GM23338 (cell line): ENCODE measurements around the gene PHC2.

Experiments
- CREB1 ChIP-seq: fragments of 250-450 bp; sonication (Bioruptor Pico); IDR thresholded peaks from 2 replicates; pipeline ENCODE4 v1.5.0; 2020; ENCODE audit warnings: low read depth, mild to moderate bottlenecking, moderate library complexity
- CTCF ChIP-seq, 2 experiments: fragments of 200-600 bp in 1 of 2; sonication (generic) in 1 of 2; conservative IDR thresholded peaks; 2 replicates each; pipeline versions ENCODE4 v1.5.1 to v1.6.1; 2016 to 2017; ENCODE audit warnings: antibody characterized with exemption in 2 of 2, low read depth in 2 of 2, mild to moderate bottlenecking in 2 of 2, moderate library complexity in 1 of 2
- ETS1 ChIP-seq: IDR thresholded peaks from 2 replicates; pipeline ENCODE4 v1.6.1; 2016; ENCODE audit warnings: antibody characterized with exemption
- EZH2 ChIP-seq: fragments of 200-600 bp; sonication (generic); IDR thresholded peaks from one replicate; pipeline ENCODE4 v1.8.0; 2017; ENCODE audit warnings: antibody characterized with exemption, mild to moderate bottlenecking, low read depth; ENCODE audit not compliant: unreplicated experiment
- EZH2phosphoT487 ChIP-seq: fragments of 200-600 bp; sonication (generic); IDR thresholded peaks from one replicate; pipeline ENCODE4 v1.8.1; 2018; ENCODE audit warnings: antibody characterized with exemption; ENCODE audit not compliant: unreplicated experiment
- JUNB ChIP-seq: IDR thresholded peaks from one replicate; pipeline ENCODE4 v1.6.1; 2016; ENCODE audit warnings: antibody characterized with exemption; ENCODE audit not compliant: unreplicated experiment
- NANOG ChIP-seq: IDR thresholded peaks from 2 replicates; pipeline ENCODE4 v1.6.1; 2016; ENCODE audit warnings: antibody characterized with exemption, borderline replicate concordance
- POLR2AphosphoS5 ChIP-seq: IDR thresholded peaks from 2 replicates; pipeline ENCODE4 v1.6.1; 2016; ENCODE audit warnings: antibody characterized with exemption, low read depth
- REST ChIP-seq: IDR thresholded peaks from one replicate; pipeline ENCODE4 v1.6.1; 2018; ENCODE audit warnings: antibody characterized with exemption; ENCODE audit not compliant: unreplicated experiment

GRCh38 chr1:33436557-33437285, 5.8 kb upstream of the PHC2 start:
- TF ChIP-seq REST (no peak), CTCF (conservative IDR thresholded peaks at IDR 0.05; ENCODE audit: low read depth in 2 of 2) (no peak), EZH2 (no peak), POLR2AphosphoS5 (no peak), ETS1 (no peak), EZH2phosphoT487 (no peak), NANOG (no peak), JUNB (no peak), CREB1 (CRISPR knock-in tag) (no peak)
